Nephron (organoid): ENCODE results near the gene PAX8.

Experiments used
- H3K27ac Mint-ChIP-seq, 3 experiments: 2 replicates each; pipeline ENCODE4 v1.8.0; 2020; ENCODE audit warnings: mixed read lengths in 3 of 3, mild to moderate bottlenecking in 2 of 3, moderate library complexity in 1 of 3
- H3K27me3 Mint-ChIP-seq: 2 replicates; pipeline ENCODE4 v1.8.0; 2021; ENCODE audit warnings: low read depth, mild to moderate bottlenecking, moderate library complexity, mixed read lengths
- H3K36me3 Mint-ChIP-seq: 2 replicates; pipeline ENCODE4 v1.8.0; 2020; ENCODE audit warnings: low read depth, mixed read lengths
- H3K4me1 Mint-ChIP-seq: 2 replicates; pipeline ENCODE4 v1.8.0; 2020; ENCODE audit warnings: mixed read lengths
- H3K4me3 Mint-ChIP-seq, 3 experiments: 2 replicates each; pipeline ENCODE4 v1.8.0; 2020; ENCODE audit warnings: mild to moderate bottlenecking in 3 of 3, mixed read lengths in 3 of 3, moderate library complexity in 2 of 3
- H3K9me3 Mint-ChIP-seq: 2 replicates; pipeline ENCODE4 v1.8.0; 2020; ENCODE audit warnings: mixed read lengths
- CTCF ChIP-seq, 3 experiments: fragments of 200-600 bp; sonication (generic); IDR thresholded peaks; one replicate each; pipeline ENCODE4 v1.5.0; 2021; ENCODE audit warnings: antibody characterized with exemption in 3 of 3; ENCODE audit not compliant: unreplicated experiment in 3 of 3

PAX8 gene

GRCh38 chr2:113219889-113220641 lies 58.7 kb downstream of the PAX8 start:
- peak overlapping the region in 2 of 3 experiments; percentile 28 to 60 for H3K4me3 Mint-ChIP-seq
- peaks cover 12% of the 10 kb centered on the region for H3K27me3 Mint-ChIP-seq
- H3K9me3 Mint-ChIP-seq, result no peaks in the 10 kb centered on the region
- peak overlapping the region in 2 of 3 experiments; percentile 94 for H3K27ac Mint-ChIP-seq
- H3K4me1 Mint-ChIP-seq, result peaks cover 32% of the 10 kb centered on the region
- H3K36me3 Mint-ChIP-seq, result no peaks in the 10 kb centered on the region
- no peak for TF ChIP-seq CTCF (IDR thresholded peaks at IDR 0.05; ENCODE audit: unreplicated experiment in 3 of 3)

DNA sequence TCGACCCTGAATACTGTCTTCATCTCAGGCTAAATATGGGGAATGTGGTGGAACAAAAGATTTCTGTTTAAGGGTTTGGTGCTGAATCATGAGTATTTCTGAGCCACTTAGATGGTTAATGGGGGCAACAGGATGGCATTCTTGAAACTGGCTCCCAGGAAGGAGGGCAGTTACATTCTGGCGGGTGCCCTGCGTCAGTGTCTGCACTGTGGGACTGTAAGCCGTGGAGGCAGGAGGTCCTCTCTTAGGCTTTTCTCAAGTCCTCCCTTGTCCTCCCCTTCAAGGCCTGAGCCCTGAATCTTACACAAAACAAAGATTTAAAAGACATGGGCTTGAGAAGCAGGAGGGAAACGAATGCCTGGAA lies 59.2 kb downstream of the PAX8 start:
- no peak for TF ChIP-seq CTCF (IDR thresholded peaks at IDR 0.05; ENCODE audit: unreplicated experiment in 3 of 3)
- Mint-ChIP-seq H3K9me3 (no peaks in the 10 kb centered on the region), H3K27ac (peak overlapping the region in 2 of 3 experiments; percentile 94), H3K4me1 (peaks cover 35% of the 10 kb centered on the region), H3K27me3 (peaks cover 12% of the 10 kb centered on the region), H3K36me3 (no peaks in the 10 kb centered on the region), H3K4me3 (no peak overlapping the region)

GRCh38 chr2:113219092-113219441 lies 59.7 kb downstream of the PAX8 start:
- Mint-ChIP-seq H3K9me3 (no peaks in the 10 kb centered on the region), H3K36me3 (no peaks in the 10 kb centered on the region), H3K4me1 (peaks cover 35% of the 10 kb centered on the region), H3K27ac (peak overlapping the region in 2 of 3 experiments; percentile 94), H3K4me3 (no peak overlapping the region), H3K27me3 (peaks cover 12% of the 10 kb centered on the region)
- TF ChIP-seq CTCF (IDR thresholded peaks at IDR 0.05; ENCODE audit: unreplicated experiment in 3 of 3), result no peak

DNA sequence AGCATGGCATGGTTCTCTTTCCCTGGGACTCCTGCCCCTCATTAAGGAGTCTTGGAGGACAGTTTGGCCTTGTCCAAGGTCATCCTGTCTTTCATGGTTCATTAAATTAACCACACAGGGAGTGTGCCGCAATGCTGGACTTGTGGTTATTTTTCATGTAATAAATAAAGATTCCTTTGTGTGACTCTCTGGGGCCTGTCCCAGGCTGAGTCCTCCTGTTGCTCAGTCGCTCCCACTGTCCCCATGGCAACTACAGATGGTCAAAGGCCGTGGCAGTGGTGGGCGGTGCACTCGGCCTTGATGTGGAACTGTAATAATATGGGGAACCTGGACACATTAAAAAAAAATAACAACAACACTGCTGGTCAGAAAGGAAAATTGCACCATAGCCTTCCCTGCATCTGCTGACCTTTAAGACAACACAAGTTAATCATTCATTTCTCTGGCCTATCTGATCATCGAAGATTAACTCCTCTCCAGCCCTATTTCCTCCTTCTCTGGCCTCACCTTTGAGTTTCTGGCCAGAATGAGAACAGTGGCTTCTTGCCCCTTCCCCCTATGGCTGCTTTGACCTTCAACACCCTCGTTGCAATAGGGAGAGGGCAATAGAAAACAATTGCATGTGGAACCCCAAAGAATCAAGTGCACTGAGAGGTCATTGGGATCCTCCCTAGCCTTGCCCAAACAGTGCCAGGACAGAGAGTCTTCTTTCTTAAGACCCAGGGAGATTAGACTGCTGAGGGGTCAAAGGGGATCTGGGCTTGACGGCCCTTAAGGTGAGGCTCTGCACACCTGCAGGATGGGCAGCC lies 60.2 kb downstream of the PAX8 start:
- H3K27ac Mint-ChIP-seq, result peak overlapping the region in 2 of 3 experiments; percentile 94
- H3K36me3 Mint-ChIP-seq, result no peaks in the 10 kb centered on the region
- TF ChIP-seq CTCF (IDR thresholded peaks at IDR 0.05; ENCODE audit: unreplicated experiment in 3 of 3), result no peak
- no peaks in the 10 kb centered on the region for H3K9me3 Mint-ChIP-seq
- H3K4me3 Mint-ChIP-seq, result peak overlapping the region in 2 of 3 experiments; percentile 16 to 52
- peaks cover 36% of the 10 kb centered on the region for H3K4me1 Mint-ChIP-seq
- peaks cover 13% of the 10 kb centered on the region for H3K27me3 Mint-ChIP-seq

- peak overlapping the region in 2 of 3 experiments; percentile 16 to 52 for H3K4me3 Mint-ChIP-seq
- H3K27me3 Mint-ChIP-seq, result peaks cover 21% of the 10 kb centered on the region
Measured at GRCh38 chr2:113217455-113218282, 61.1 kb downstream of the PAX8 start.

More at GRCh38 chr2:113217455-113218282, 61.1 kb downstream of the PAX8 start:
- Mint-ChIP-seq H3K27ac (peak overlapping the region in 2 of 3 experiments; percentile 94), H3K4me1 (peaks cover 44% of the 10 kb centered on the region), H3K36me3 (no peaks in the 10 kb centered on the region), H3K9me3 (no peaks in the 10 kb centered on the region)
- no peak for TF ChIP-seq CTCF (IDR thresholded peaks at IDR 0.05; ENCODE audit: unreplicated experiment in 3 of 3)
